K562 (cell line): ENCODE results near the gene METAP1D. TPM values are rescaled to one million over a fixed set of nuclear protein-coding genes. Genes with fewer than 3 reads are reported as not detected.

Experiments used
- BCOR ChIP-seq: fragments of 450-650 bp; IDR thresholded peaks from 2 replicates; pipeline ENCODE4 v1.6.1; 2016
- BDP1 ChIP-seq: IDR thresholded peaks from 3 replicates; pipeline ENCODE4 v1.6.1; 2011; ENCODE audit not compliant: insufficient read length, insufficient read depth
- CBFA2T2 ChIP-seq: fragments of 450-650 bp; conservative IDR thresholded peaks from 2 replicates; pipeline ENCODE4 v1.6.1; 2017; ENCODE audit warnings: mild to moderate bottlenecking
- CBFA2T3 ChIP-seq: fragments of 450-650 bp; IDR thresholded peaks from 2 replicates; pipeline ENCODE4 v1.6.1; 2017
- CC2D1A ChIP-seq: fragments of 450-650 bp; IDR thresholded peaks from 2 replicates; pipeline ENCODE4 v1.6.1; 2017; ENCODE audit warnings: mild to moderate bottlenecking
- ELF2 ChIP-seq: fragments of 250-450 bp; sonication (Bioruptor Pico); IDR thresholded peaks from 2 replicates; pipeline ENCODE4 v1.5.0; 2021; ENCODE audit warnings: mild to moderate bottlenecking
- MTF1 ChIP-seq: fragments of 250-450 bp; sonication (Bioruptor Pico); IDR thresholded peaks from 2 replicates; pipeline ENCODE4 v1.9.0; 2021; ENCODE audit warnings: moderate library complexity, mild to moderate bottlenecking, inconsistent platforms, borderline replicate concordance
- RCOR1 ChIP-seq, 2 experiments: IDR thresholded peaks; 2 replicates each; pipeline ENCODE4 v1.6.1; 2012; ENCODE audit warnings: low read depth in 2 of 2, low read length in 2 of 2, borderline replicate concordance in 1 of 2, improper control_type of control experiment in 1 of 2
- SMAD4 ChIP-seq: fragments of 250-450 bp; sonication (Bioruptor Pico); conservative IDR thresholded peaks from 2 replicates; pipeline ENCODE4 v1.8.0; 2021; ENCODE audit warnings: inconsistent platforms, mild to moderate bottlenecking, moderate library complexity
- SREBF1 ChIP-seq: fragments of 150-350 bp; IDR thresholded peaks from 2 replicates; pipeline ENCODE4 v1.6.1; 2014; ENCODE audit warnings: antibody characterized with exemption, low read depth, low read length, borderline replicate concordance
- SREBF2 ChIP-seq: sonication (generic); formaldehyde crosslinking; IDR thresholded peaks from 2 replicates; pipeline ENCODE4 v1.4.0; 2020; ENCODE audit warnings: mild to moderate bottlenecking, missing genetic modification reagents
- ZKSCAN1 ChIP-seq: fragments of 150-350 bp; IDR thresholded peaks from 2 replicates; pipeline ENCODE4 v1.6.1; 2016; ENCODE audit warnings: low read depth, low read length
- ZNF507 ChIP-seq: conservative IDR thresholded peaks from 2 replicates; pipeline ENCODE4 v1.6.1; 2017; ENCODE audit warnings: missing genetic modification characterization, missing compliant biosample characterization
- ZNF668 ChIP-seq: fragments of 250-450 bp; sonication (Bioruptor Pico); IDR thresholded peaks from 2 replicates; pipeline ENCODE4 v1.8.0; 2022; ENCODE audit warnings: mild to moderate bottlenecking, inconsistent platforms
- ZNF76 ChIP-seq: fragments of 250-450 bp; sonication (Bioruptor Pico); IDR thresholded peaks from 2 replicates; pipeline ENCODE4 v1.4.0; 2020; ENCODE audit warnings: mild to moderate bottlenecking, moderate library complexity, borderline replicate concordance
- polyA plus RNA-seq, 8 experiments: library from polyadenylated mRNA; depleted of rRNA in 4 of 8; stranded (reverse) in 5 of 8; unstranded in 3 of 8; fragments of >200 nt; fragmentation: Nextera tagmentation in 2 of 8; fragmentation: Illumina TruSeq in 1 of 8; extraction: Ambion mirVana in 2 of 8; extraction: Trizol in 1 of 8; gene quantifications; 2 replicates each; pipeline versions ENCODE4 v1.2.1 to v1.2.3, GENCODE V29; 2011 to 2014; ENCODE audit warnings: inconsistent platforms in 1 of 8, missing spikeins in 1 of 8
- total RNA-seq, 7 experiments: library from RNA; depleted of rRNA in 6 of 7; stranded (reverse); fragments of >200 nt in 6 of 7; fragmentation: Illumina TruSeq in 2 of 7; extraction: Trizol in 2 of 7; gene quantifications; 2 replicates each; pipeline versions ENCODE4 v1.2.1 to v1.2.3, GENCODE V29; 2011 to 2021; ENCODE audit warnings: low replicate concordance in 1 of 7
- TF ChIP-seq, protein P1 (sequence below): fragments of 450-650 bp; IDR thresholded peaks from 2 replicates; pipeline ENCODE4 v1.6.1; 2017; ENCODE audit warnings: antibody characterized with exemption
- TF ChIP-seq, protein P2 (sequence below): IDR thresholded peaks from 3 replicates; pipeline ENCODE4 v1.6.1; 2011; ENCODE audit warnings: borderline replicate concordance, mild to moderate bottlenecking; ENCODE audit not compliant: insufficient read length, insufficient read depth
- TF ChIP-seq, protein P3 (sequence below): sonication (generic); formaldehyde crosslinking; IDR thresholded peaks from 2 replicates; pipeline ENCODE4 v1.8.1; 2023; ENCODE audit warnings: mild to moderate bottlenecking, missing genetic modification reagents, moderate library complexity
- TF ChIP-seq, protein P4 (sequence below): conservative IDR thresholded peaks from 2 replicates; pipeline ENCODE4 v1.6.1; 2011; ENCODE audit warnings: low read depth, mild to moderate bottlenecking, low read length; ENCODE audit not compliant: control insufficient read depth
- TF ChIP-seq, protein P5 (sequence below): fragments of 250-450 bp; sonication (Bioruptor Pico); IDR thresholded peaks from 2 replicates; pipeline ENCODE4 v1.4.0; 2020; ENCODE audit warnings: mild to moderate bottlenecking, moderate library complexity

Gene METAP1D
- total and polyA plus RNA-seq, 9 of the 15 experiments (the other 6 are each of a cell fraction or from before 2014, with no cell fraction given): 8.0 to 23.4 (median 15.7) TPM

DNA sequence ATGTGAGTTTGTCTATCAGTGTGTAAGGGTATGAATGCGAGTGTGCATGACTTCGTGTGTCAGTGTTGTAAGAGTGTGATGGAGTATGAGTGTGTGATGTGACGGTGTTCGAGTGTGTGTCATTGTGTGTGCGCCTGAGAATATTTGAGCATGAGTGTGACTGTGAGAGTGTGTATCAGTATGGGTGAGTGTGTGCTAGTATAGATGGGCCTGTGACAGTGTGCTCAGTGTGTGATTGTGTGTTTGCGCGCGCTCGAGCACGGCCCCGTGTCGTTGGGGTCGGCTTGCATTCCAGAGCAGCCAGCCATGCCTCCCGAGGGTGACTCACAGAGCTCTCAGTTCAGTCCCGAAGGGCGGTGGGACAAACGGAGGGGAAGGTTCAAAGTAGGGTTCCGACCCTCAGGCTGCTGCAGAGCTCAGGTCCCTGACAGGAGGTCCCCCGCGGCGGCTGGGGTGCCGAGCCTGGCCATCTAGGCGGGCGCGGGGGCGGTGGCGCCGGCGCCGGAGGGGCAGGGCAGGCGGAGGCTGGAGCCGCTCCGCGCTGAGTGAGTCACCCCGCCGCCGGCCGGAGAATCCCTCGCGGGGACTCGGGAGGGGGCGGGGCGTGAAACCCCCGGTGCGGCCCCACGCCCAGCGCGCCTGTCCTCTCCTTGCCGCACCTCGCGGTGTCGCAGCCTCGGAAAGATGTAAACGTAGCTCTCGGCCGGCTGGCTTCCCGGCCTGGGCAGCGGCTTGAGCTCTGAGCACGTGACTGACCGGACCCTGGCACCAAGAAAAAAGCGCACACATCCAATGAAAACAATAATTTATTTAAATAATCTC lies 99.1 kb downstream of the METAP1D start (continued):
- TF ChIP-seq, protein P1, sequence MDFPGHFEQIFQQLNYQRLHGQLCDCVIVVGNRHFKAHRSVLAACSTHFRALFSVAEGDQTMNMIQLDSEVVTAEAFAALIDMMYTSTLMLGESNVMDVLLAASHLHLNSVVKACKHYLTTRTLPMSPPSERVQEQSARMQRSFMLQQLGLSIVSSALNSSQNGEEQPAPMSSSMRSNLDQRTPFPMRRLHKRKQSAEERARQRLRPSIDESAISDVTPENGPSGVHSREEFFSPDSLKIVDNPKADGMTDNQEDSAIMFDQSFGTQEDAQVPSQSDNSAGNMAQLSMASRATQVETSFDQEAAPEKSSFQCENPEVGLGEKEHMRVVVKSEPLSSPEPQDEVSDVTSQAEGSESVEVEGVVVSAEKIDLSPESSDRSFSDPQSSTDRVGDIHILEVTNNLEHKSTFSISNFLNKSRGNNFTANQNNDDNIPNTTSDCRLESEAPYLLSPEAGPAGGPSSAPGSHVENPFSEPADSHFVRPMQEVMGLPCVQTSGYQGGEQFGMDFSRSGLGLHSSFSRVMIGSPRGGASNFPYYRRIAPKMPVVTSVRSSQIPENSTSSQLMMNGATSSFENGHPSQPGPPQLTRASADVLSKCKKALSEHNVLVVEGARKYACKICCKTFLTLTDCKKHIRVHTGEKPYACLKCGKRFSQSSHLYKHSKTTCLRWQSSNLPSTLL: peak; percentile 44; the same call in 1 of the 2 replicates
- TF ChIP-seq MTF1 (no peak), SREBF2 (CRISPR knock-in tag) (no peak), CBFA2T2 (peak; percentile 60), ZNF668 (CRISPR knock-in tag) (no peak), CC2D1A (0 out of 2 replicates have a peak, but pooled peaks have one; percentile 27), RCOR1 (IDR thresholded peaks at IDR 0.05; ENCODE audit: borderline replicate concordance in 1 of 2, low read depth in 2 of 2, low read length in 2 of 2) (peak in 1 of 2 experiments; percentile 80; a peak in 2 of 4 replicates), ZNF507 (tag) (no peak), SMAD4 (CRISPR knock-in tag) (peak; percentile 97), SREBF1 (no peak), CBFA2T3 (peak; percentile 2; the same call in 1 of the 2 replicates), ZNF76 (CRISPR knock-in tag) (no peak), BCOR (peak; percentile 72), BDP1 (no peak), ELF2 (CRISPR knock-in tag) (no peak), ZKSCAN1 (peak; percentile 53; the same call in 1 of the 2 replicates)
- TF ChIP-seq, protein P2, sequence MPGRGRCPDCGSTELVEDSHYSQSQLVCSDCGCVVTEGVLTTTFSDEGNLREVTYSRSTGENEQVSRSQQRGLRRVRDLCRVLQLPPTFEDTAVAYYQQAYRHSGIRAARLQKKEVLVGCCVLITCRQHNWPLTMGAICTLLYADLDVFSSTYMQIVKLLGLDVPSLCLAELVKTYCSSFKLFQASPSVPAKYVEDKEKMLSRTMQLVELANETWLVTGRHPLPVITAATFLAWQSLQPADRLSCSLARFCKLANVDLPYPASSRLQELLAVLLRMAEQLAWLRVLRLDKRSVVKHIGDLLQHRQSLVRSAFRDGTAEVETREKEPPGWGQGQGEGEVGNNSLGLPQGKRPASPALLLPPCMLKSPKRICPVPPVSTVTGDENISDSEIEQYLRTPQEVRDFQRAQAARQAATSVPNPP: no peak
- TF ChIP-seq, protein P3, sequence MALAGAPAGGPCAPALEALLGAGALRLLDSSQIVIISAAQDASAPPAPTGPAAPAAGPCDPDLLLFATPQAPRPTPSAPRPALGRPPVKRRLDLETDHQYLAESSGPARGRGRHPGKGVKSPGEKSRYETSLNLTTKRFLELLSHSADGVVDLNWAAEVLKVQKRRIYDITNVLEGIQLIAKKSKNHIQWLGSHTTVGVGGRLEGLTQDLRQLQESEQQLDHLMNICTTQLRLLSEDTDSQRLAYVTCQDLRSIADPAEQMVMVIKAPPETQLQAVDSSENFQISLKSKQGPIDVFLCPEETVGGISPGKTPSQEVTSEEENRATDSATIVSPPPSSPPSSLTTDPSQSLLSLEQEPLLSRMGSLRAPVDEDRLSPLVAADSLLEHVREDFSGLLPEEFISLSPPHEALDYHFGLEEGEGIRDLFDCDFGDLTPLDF (CRISPR knock-in tag): no peak; the same call in 1 of the 2 replicates
- TF ChIP-seq, protein P4, sequence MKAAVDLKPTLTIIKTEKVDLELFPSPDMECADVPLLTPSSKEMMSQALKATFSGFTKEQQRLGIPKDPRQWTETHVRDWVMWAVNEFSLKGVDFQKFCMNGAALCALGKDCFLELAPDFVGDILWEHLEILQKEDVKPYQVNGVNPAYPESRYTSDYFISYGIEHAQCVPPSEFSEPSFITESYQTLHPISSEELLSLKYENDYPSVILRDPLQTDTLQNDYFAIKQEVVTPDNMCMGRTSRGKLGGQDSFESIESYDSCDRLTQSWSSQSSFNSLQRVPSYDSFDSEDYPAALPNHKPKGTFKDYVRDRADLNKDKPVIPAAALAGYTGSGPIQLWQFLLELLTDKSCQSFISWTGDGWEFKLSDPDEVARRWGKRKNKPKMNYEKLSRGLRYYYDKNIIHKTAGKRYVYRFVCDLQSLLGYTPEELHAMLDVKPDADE: peak; percentile 70
- TF ChIP-seq, protein P5, sequence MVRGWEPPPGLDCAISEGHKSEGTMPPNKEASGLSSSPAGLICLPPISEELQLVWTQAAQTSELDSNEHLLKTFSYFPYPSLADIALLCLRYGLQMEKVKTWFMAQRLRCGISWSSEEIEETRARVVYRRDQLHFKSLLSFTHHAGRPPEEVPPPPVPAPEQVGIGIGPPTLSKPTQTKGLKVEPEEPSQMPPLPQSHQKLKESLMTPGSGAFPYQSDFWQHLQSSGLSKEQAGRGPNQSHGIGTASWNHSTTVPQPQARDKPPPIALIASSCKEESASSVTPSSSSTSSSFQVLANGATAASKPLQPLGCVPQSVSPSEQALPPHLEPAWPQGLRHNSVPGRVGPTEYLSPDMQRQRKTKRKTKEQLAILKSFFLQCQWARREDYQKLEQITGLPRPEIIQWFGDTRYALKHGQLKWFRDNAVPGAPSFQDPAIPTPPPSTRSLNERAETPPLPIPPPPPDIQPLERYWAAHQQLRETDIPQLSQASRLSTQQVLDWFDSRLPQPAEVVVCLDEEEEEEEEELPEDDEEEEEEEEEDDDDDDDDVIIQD: no peak
